Measurements from ENCODE around the gene DCDC2. TPM values are rescaled to one million over a fixed set of nuclear protein-coding genes. Genes with fewer than 3 reads are reported as not detected.

DCDC2 gene
- total RNA-seq, 4 donors from 2014 or later = not detected

- H3K9me3 ChIP-seq = peaks cover 0 to 15% (median 0%) of the 10 kb centered on the region in 4 donors
- no peaks in the 10 kb centered on the region for H3K27me3 ChIP-seq
- H3K4me1 ChIP-seq = no peaks in the 10 kb centered on the region
- H3K4me3 ChIP-seq = no peak overlapping the region
- 84 to 97% methylated on average over 2 of the region's 2 CpGs for WGBS, 2 donors
- no peak overlapping the region for H3K27ac ChIP-seq
- DNase-seq (ENCODE audit: low spot score in 2 of 2) = no peak
- TF ChIP-seq CTCF (IDR thresholded peaks at IDR 0.05) = no peak
- no peak for TF ChIP-seq POLR2A (IDR thresholded peaks at IDR 0.05)
- no peak for TF ChIP-seq EP300 (IDR thresholded peaks at IDR 0.05)
- no peaks in the 10 kb centered on the region for H3K36me3 ChIP-seq
Observed at GRCh38 chr6:24334285-24334684, 23.6 kb downstream of the DCDC2 start.

- Histone ChIP-seq H3K4me3 (no peak overlapping the region), H3K4me1 (no peaks in the 10 kb centered on the region), H3K36me3 (no peaks in the 10 kb centered on the region), H3K9me3 (no peaks in the 10 kb centered on the region), H3K27me3 (no peaks in the 10 kb centered on the region), H3K27ac (no peak overlapping the region)
- 72 to 80% methylated on average over 2 of the region's 2 CpGs for WGBS, 2 donors
- no peak for DNase-seq (ENCODE audit: low spot score in 2 of 2)
- TF ChIP-seq EP300 (IDR thresholded peaks at IDR 0.05) (no peak), POLR2A (IDR thresholded peaks at IDR 0.05) (no peak), CTCF (IDR thresholded peaks at IDR 0.05) (no peak)
Observed at GRCh38 chr6:24332317-24332716, 25.5 kb downstream of the DCDC2 start.

DNA sequence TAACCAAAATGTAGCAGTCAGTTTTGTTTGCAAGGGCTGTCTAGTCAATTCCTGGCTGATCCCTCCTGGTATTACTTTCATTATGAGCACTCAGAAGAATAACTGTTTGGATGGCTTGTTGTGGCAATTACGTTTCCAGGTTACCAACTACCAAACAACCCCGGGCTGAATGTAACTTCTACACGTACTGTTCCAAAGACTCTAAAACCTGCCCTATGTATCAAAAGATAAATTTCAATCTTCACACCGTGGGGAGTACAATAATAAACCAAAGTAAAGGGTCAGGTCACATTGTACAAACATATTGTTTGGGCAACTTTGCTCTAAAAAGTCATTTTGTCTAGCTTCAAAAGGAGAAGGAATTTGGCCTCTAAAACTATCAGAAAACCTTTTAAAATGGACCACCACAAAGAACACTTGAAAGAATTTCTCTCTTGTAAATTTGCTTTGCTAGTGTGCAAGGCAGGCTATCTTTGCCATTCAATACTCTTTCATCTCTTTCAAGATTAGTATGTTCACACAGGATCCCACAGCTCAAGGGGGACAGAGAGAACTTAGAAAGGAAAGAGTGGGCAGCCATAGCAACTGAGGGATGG lies 27.6 kb downstream of the DCDC2 start:
- Histone ChIP-seq H3K9me3 (no peaks in the 10 kb centered on the region), H3K4me1 (no peaks in the 10 kb centered on the region), H3K36me3 (no peaks in the 10 kb centered on the region), H3K27ac (no peak overlapping the region), H3K4me3 (no peak overlapping the region), H3K27me3 (no peaks in the 10 kb centered on the region)
- TF ChIP-seq EP300 (IDR thresholded peaks at IDR 0.05) (no peak), CTCF (IDR thresholded peaks at IDR 0.05) (no peak), POLR2A (IDR thresholded peaks at IDR 0.05) (no peak)
- DNase-seq (ENCODE audit: low spot score in 2 of 2) = no peak
- WGBS, 2 donors = 31 to 38% methylated on average over 4 of the region's 4 CpGs

DNA sequence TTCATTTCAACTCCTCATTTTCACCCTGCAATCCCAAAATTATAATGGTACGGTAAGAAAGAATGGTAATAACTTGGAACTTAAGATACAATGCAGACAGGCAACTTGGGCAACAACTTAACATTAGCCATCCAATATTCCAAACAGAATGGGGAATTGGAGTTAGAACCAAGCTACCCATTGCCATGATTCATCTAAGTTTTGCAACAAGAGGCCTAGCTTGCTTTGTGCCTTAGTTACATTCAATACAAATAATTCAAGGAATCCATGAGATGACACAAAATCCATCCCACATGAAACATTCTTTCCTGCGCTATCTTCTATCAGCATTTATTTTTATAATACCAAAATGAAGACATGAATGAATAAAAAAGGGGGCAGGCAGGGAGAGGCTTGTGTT lies 28.4 kb downstream of the DCDC2 start:
- no peaks in the 10 kb centered on the region for H3K4me1 ChIP-seq
- H3K4me3 ChIP-seq = no peak overlapping the region
- H3K27ac ChIP-seq = no peak overlapping the region
- no peaks in the 10 kb centered on the region for H3K27me3 ChIP-seq
- no peaks in the 10 kb centered on the region for H3K9me3 ChIP-seq
- WGBS, 2 donors = 71 to 94% methylated on average over 2 of the region's 2 CpGs
- no peaks in the 10 kb centered on the region for H3K36me3 ChIP-seq
- no peak for DNase-seq (ENCODE audit: low spot score in 2 of 2)
- TF ChIP-seq EP300 (IDR thresholded peaks at IDR 0.05) = no peak
- TF ChIP-seq CTCF (IDR thresholded peaks at IDR 0.05) = no peak
- no peak for TF ChIP-seq POLR2A (IDR thresholded peaks at IDR 0.05)

DNA sequence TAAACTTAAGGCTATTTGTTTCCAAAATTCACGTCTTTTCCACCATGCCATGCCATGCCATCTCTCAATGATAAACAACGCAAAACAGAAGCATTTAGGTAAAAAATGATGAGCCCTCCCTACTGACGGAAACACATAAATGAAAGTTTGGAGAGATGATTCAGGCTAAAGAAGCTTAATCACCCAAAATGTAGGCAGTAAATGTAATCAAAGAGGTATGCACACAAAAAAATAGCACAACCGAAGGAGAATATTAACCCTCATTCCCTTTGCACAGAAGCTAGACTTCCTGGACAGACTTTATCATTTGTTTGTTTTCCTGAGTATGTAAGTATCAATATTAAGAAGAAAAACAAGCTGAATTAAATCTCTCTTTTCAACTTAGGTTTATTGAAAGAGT lies 28.8 kb downstream of the DCDC2 start:
- 90 to 91% methylated on average over 4 of the region's 4 CpGs for WGBS, 2 donors
- Histone ChIP-seq H3K9me3 (no peaks in the 10 kb centered on the region), H3K4me1 (no peaks in the 10 kb centered on the region), H3K36me3 (no peaks in the 10 kb centered on the region), H3K4me3 (no peak overlapping the region), H3K27me3 (no peaks in the 10 kb centered on the region), H3K27ac (no peak overlapping the region)
- TF ChIP-seq EP300 (IDR thresholded peaks at IDR 0.05) (no peak), POLR2A (IDR thresholded peaks at IDR 0.05) (no peak), CTCF (IDR thresholded peaks at IDR 0.05) (no peak)
- no peak for DNase-seq (ENCODE audit: low spot score in 2 of 2)

Measured in tibial nerve (tissue), 4 donors.